ENCODE measurements around the gene LRRC59. TPM values are rescaled to one million over a fixed set of nuclear protein-coding genes. Genes with fewer than 3 reads are reported as not detected.

LRRC59 gene
- total RNA-seq, 3 donors from 2014 or later (not counting 1 experiment from before 2014, with no cell fraction given), result 55.6 to 62.7 (median 56.0) TPM

DNA sequence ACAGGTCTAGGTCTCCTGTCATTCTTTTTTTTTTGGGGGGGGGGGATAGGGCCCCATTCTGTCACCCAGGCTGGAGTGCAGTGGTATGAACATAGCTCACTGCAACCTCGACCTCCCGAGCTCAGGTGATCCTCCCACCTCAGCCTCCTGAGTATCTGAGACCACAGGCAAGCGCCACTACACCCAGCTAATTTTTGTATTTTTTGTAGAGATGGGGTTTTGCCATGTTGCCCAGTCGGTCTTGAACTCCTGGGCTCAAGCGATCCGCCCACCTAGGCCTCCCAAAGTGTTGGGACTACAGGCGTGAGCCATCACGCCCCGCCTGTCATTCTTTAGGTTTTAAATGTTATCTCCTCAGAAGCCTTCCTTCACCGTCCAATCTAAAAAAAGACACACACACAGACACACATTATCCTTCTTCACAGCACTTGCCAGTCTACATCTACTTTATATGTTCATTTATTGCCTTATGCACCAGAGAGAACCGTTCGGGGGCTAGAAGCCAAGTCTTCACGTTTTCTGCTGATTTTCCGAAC lies 25.0 kb downstream of the LRRC59 start:
- peaks cover 15% of the 10 kb centered on the region for H3K4me1 ChIP-seq (ENCODE audit: control insufficient read depth, insufficient read depth, low read length)
- peaks cover 31% of the 10 kb centered on the region for H3K36me3 ChIP-seq (ENCODE audit: control insufficient read depth, insufficient read depth, low read length)
- Mint-ChIP-seq H3K4me3 (peak overlapping the region; percentile 100), H3K9me3 (no peaks in the 10 kb centered on the region), H3K36me3 (peaks cover 9% of the 10 kb centered on the region), H3K4me1 (peaks cover 23 to 25% of the 10 kb centered on the region in 2 donors), H3K27me3 (ENCODE audit: low read depth in 2 of 2) (no peaks in the 10 kb centered on the region), H3K27ac (peak overlapping the region; percentile 100)
- no peaks in the 10 kb centered on the region for H3K9me3 ChIP-seq (ENCODE audit: control insufficient read depth, insufficient read depth, low read length)
- intact Hi-C loops (cut with micrococcal nuclease), result no loop called here
- H3K27ac ChIP-seq (ENCODE audit: low read length), result peak overlapping the region; percentile 88
- 16% methylated on average over 11 of the region's 14 CpGs for WGBS (ENCODE audit: insufficient coverage)
- TF ChIP-seq, protein P1, sequence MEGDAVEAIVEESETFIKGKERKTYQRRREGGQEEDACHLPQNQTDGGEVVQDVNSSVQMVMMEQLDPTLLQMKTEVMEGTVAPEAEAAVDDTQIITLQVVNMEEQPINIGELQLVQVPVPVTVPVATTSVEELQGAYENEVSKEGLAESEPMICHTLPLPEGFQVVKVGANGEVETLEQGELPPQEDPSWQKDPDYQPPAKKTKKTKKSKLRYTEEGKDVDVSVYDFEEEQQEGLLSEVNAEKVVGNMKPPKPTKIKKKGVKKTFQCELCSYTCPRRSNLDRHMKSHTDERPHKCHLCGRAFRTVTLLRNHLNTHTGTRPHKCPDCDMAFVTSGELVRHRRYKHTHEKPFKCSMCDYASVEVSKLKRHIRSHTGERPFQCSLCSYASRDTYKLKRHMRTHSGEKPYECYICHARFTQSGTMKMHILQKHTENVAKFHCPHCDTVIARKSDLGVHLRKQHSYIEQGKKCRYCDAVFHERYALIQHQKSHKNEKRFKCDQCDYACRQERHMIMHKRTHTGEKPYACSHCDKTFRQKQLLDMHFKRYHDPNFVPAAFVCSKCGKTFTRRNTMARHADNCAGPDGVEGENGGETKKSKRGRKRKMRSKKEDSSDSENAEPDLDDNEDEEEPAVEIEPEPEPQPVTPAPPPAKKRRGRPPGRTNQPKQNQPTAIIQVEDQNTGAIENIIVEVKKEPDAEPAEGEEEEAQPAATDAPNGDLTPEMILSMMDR (IDR thresholded peaks at IDR 0.05), result no peak
- ATAC-seq (peak in 1 of 3 donors; percentile 17), DNase-seq (no peak)
- H3K27me3 ChIP-seq (ENCODE audit: control insufficient read depth, insufficient read depth, low read length), result no peaks in the 10 kb centered on the region
- H3K4me3 ChIP-seq (ENCODE audit: low read length), result peak overlapping the region; percentile 91

GRCh38 chr17:50371526-50371925 lies 25.8 kb downstream of the LRRC59 start:
- Mint-ChIP-seq H3K36me3 (peaks cover 9% of the 10 kb centered on the region), H3K9me3 (no peaks in the 10 kb centered on the region), H3K27ac (peak overlapping the region; percentile 52 to 100), H3K4me1 (peaks cover 23 to 25% of the 10 kb centered on the region in 2 donors), H3K4me3 (peak overlapping the region; percentile 64), H3K27me3 (ENCODE audit: low read depth in 2 of 2) (no peaks in the 10 kb centered on the region)
- ATAC-seq, result no peak
- H3K27ac ChIP-seq (ENCODE audit: low read length), result no peak overlapping the region
- 96% methylated on average over 2 of the region's 2 CpGs for WGBS (ENCODE audit: insufficient coverage)
- TF ChIP-seq, protein P1 (IDR thresholded peaks at IDR 0.05), result no peak
- intact Hi-C loops (cut with micrococcal nuclease), result no loop called here
- DNase-seq, result no peak
- H3K4me1 ChIP-seq (ENCODE audit: control insufficient read depth, insufficient read depth, low read length), result peaks cover 15% of the 10 kb centered on the region
- no peak overlapping the region for H3K4me3 ChIP-seq (ENCODE audit: low read length)
- no peaks in the 10 kb centered on the region for H3K9me3 ChIP-seq (ENCODE audit: control insufficient read depth, insufficient read depth, low read length)
- no peaks in the 10 kb centered on the region for H3K27me3 ChIP-seq (ENCODE audit: control insufficient read depth, insufficient read depth, low read length)
- H3K36me3 ChIP-seq (ENCODE audit: control insufficient read depth, insufficient read depth, low read length), result peaks cover 38% of the 10 kb centered on the region

- H3K36me3 Mint-ChIP-seq, result peaks cover 9% of the 10 kb centered on the region
- WGBS (ENCODE audit: insufficient coverage), result 97% methylated on average over 5 of the region's 5 CpGs
- ATAC-seq, result no peak
Observed at GRCh38 chr17:50370052-50370451, 27.3 kb downstream of the LRRC59 start.

More at GRCh38 chr17:50370052-50370451, 27.3 kb downstream of the LRRC59 start:
- no peak overlapping the region for H3K4me3 Mint-ChIP-seq
- H3K27ac ChIP-seq (ENCODE audit: low read length), result no peak overlapping the region
- peaks cover 25 to 29% of the 10 kb centered on the region in 2 donors for H3K4me1 Mint-ChIP-seq
- no peak overlapping the region for H3K27ac Mint-ChIP-seq
- H3K36me3 ChIP-seq (ENCODE audit: control insufficient read depth, insufficient read depth, low read length), result peaks cover 49% of the 10 kb centered on the region
- H3K9me3 Mint-ChIP-seq, result no peaks in the 10 kb centered on the region
- intact Hi-C loops (cut with micrococcal nuclease), result no loop called here
- no peaks in the 10 kb centered on the region for H3K9me3 ChIP-seq (ENCODE audit: control insufficient read depth, insufficient read depth, low read length)
- H3K27me3 ChIP-seq (ENCODE audit: control insufficient read depth, insufficient read depth, low read length), result no peaks in the 10 kb centered on the region
- H3K27me3 Mint-ChIP-seq (ENCODE audit: low read depth in 2 of 2), result no peaks in the 10 kb centered on the region
- TF ChIP-seq, protein P1 (IDR thresholded peaks at IDR 0.05), result no peak
- H3K4me1 ChIP-seq (ENCODE audit: control insufficient read depth, insufficient read depth, low read length), result peaks cover 15% of the 10 kb centered on the region
- DNase-seq, result no peak
- H3K4me3 ChIP-seq (ENCODE audit: low read length), result no peak overlapping the region
